Stimulated activated CD4-positive, alpha-beta T cell treated with anti-CD3 and anti-CD28 coated beads, TNF-alpha, amount 100 ng/mL, for 1 hour (primary cell): ENCODE results near the gene KLF15.

Source experiments
- DNase-seq, 3 donors: peaks; one replicate each; pipeline ENCODE4 v3.0.0-alpha.2; 2020; ENCODE audit warnings: low read depth in 3 of 3, low spot score in 1 of 3

The KLF15 gene

DNA sequence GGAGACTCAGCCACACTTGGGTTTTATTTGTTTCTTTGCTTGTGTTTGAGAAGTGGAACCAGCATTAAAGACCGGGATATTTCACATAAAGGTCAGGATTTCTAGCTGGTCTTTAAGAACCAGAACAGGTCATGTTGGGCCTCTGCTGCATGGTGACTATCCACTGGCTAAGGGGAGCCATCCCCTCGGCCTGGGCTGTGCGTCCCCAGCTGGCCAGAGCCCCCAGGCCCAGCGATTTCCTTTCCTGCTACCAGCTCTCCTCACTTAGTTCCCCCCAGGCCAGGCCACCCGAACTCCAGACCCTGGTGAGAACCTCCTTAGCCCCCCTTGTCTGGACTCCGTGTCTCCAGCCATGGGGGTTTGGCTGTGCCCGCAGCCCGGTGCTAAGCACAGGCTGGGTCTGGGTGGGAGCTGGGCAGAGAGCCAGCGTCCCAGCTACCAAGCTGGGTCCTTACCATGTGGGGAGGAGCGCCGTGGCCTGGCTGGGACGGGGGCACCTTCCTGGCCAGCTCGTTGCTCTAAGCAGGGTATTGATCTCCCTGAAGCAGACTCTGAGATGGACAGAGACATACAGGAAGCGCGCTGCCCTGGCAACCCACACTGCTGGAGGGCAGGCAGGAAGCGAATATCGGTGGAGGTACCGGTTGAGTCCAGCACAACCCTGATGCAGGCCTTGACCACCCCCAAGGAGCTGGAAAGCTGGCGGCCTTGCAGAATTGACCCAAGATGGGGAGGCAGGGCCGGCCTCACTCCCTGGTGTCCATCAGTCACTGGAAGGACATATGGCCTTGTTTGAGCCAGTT, 49.4 kb downstream of the KLF15 start:
- DNase-seq: no peak

DNA sequence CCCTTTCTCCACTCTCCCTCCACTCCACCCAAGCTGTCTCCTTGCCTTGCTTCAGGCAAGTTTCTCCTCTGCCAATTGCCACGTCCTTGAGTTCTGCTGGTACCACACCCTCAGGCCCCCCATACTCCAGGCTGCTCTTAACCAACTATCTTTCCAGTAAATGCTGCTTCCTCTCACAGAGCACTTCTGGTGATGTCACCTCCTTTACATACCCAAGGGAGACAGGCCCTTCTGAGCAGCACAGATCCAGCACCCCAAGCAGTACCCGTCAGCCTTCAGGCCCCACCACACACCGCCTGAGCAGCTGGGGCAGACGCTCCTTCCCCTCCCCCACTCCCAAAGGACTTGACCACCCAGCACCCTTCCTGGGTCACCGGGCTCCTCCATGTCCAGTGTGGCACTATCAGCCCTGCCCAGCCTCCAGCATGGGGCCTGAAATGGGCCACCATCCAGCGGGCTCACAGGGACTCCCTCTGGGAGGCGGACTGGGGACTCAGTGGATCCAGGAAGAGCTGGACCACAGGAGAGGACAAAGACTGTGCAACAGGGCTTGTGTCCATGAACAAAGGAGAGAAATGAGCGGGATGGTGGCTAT, 50.2 kb downstream of the KLF15 start:
- DNase-seq: no peak

DNA sequence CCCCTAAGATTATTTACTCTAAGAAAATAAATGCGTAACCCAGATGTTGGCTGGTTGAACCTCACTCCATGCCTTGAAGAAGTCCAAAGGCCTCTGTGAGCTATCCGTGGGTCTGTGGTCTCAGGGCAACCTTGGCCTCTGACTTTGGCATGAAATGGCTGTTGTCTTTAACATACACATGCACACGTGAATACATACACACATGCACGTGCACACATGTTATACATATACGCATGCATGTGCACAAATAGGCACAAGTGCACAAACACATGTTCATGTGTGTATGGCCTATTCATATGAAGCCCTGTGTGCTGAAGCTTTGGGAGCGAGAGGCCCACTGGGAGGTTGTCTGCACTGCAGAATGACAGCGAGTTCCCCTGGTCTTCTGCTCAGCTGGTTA, 50.8 kb downstream of the KLF15 start:
- DNase-seq: no peak

DNA sequence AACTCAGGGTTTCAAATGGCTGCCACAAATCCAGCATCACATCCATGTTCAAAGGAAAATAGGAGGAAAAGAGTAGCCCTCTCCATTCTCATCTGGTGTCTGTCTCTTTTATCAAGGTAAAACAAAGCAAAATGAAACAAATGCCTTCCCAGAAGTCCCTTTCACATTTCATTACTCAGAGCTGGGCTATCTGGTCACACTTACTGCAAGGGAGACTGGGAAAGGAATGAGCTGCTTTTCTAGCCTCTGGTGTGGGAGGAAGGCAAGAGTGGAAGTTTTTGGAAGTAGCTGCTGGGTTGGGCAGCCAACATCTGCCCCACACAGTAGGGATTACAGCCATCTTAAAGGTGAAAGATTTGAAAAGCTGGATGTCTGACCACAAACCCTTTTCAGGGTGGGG, 51.8 kb downstream of the KLF15 start:
- no peak for DNase-seq

DNA sequence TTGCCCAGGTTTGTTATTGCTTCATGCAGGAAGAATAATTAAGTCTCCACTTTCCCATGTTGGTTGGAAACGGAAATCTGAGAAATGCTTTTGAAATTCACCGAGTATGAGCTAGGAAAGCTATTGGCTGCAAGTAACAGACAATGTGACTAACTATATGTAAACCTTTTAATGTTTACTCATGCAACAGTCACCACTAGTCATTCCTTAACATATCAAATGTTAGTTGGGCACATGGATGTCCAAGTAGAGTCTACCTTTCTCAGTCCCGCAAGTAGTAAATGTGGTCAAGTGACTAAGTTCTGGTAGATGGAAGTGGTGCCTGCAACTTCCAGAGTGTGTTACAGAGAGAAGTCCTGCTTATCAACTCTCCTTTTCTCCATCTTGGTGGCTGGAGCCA, 52.5 kb downstream of the KLF15 start:
- DNase-seq: no peak

DNA sequence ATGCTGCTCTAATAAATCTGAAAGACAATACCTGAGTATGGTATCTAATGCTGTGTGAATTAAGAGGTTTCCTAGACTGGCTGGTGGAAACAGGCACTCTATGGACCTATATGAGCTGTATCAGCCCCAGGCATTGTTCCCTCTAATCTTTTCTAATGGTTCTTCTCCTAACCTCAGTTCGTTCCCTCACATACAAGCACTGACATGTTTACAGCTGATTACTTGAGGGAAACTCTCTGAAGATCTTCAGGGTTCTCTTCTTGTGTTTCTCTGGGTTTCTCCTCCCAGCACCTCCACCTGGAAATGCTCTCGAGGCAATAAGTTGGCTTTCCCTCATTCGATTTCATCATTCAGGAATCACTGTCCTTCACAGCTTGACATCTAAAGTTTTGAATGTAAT, 52.9 kb downstream of the KLF15 start:
- DNase-seq: no peak

DNA sequence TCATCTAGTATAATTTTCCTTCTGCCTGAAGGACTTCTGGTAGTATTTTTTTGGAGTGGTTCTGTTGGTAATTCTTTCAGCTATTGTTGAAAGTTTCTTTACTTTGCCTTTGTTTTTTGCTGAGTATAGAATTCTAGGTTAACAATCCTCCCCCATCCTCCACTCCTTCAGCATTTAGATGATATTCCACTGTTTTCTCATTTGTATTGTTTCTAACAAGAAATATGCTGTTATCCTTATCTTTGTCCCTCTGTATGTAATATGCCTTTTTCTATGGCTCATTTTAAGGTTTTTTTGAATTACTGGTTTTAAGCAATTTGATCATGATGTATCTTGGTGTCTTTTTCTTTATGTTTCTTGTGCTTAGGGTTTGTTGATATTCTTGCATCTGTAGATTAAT, 53.9 kb downstream of the KLF15 start:
- DNase-seq: no peak

DNA sequence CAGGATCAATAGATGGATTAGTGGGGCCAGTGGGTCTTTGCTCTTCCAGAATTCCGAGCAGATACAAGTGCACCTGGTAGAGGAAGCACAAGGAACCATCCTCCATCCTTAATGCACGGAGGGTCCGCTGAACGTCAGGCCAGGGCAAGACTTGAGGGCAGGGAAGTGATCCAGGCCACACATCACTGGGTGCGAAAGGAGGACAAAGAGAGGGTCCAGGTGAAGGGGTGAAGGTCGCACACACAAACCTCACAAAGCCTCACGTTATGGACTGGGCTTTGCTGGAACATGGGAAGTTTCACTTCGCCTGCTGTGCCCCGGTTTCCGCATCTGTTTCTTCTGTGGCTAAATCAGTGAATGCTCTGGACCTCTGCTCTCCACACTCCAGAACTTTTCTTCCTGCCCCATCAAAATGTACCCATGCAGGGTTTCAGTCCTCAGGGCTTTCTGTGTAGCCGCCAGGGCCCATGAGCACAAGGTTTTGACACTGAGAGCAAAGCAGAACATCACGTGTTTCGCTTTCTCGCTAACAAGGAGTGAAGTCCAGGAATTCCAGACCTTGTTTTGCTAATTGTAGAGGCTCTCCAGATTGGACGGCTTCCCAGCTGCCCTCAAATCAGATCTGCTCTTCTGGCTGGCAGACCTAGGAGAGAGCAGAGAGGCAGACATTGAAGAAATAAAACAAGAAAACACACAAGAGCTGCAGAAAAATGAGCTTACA, 56.3 kb downstream of the KLF15 start:
- no peak for DNase-seq

DNA sequence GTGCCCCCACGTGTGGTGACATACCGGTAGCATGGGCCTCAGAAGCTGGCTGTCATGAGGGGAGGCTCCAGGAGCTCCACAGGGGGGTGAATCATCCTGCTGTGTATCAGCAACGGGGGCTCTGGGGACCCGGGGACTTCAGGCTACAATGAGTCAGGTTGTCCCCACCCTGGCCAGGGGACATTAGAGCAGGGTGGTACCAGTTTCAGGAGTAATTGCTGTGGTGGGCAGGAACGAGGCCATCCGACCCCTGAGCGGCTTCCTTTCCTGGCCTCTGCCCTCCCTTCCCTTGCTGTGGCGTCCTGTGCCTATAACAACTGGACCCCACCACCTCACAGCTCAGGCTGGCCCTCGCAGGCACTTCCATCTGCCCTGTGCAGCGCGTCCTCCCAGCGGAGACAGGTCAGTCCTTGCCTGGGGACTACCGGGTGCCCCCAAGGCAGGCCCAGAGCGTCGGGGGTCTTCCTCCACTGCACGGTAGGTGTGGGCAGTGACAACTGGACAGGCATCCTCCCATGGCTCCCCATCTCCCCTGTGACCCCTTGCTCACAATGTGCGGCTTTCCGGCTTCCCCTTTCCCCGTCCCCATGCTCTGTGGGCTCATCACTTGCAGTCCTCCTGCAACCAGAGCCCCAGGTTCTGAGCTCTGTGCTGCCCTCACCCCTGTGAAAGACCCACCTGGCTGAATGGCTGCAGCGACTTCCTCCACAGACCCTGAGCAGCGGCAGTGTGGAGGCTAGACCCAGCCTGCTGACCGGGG, 57.0 kb downstream of the KLF15 start:
- DNase-seq: no peak

DNA sequence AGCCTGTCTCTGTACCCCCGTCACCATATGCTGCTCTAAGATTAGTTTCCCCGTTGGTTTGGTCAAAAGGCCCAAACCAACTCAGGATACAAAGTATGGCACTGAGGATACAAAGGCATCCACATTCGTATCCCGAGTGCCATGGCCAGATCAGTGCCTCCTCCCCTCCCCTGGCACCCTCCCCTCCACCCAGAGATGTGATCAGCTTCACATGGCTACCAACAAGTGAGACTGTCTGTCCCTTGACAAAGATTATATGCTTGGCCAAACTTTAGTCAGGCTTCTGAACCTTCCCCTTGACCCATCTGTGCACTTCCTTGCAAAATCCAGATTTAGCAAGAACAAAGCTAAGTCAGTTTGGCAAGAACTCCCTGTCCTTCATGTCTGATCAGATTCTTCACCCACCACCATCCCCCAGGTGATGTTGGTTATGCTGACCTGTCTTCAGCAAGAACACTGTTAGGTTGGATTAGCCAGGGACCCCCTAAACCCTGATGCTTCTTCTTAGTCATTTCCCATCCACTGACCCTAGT, 61.7 kb downstream of the KLF15 start:
- DNase-seq: no peak

DNA sequence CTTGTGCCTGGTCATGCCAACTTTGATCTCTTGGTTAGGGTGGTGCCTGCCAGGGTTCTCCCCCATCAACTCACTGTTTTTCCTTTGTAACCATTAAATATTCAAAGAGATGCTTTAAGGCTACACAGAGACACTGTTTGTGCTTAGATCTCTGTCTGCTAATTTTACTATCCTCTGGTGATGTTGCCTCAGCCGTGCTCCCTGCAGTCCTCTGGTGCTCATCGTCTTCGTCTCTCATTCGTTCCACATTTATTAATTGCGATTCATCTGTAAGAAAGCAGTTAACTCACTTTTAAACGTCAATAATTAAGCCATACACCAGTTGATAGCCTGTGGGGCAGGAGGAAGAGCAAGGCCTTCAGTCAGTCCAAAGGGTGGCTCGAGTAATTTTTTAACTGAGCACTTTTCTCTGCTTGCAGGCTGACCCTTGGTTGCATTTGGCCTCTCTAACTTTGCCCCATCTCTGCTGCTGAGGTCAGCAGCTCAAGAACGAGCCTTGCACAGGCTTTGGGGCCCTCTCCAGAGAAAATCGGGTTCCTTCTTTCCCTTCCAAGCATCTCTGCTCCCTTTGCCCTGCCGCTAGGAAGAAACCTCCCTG, 62.9 kb downstream of the KLF15 start:
- DNase-seq: no peak

DNA sequence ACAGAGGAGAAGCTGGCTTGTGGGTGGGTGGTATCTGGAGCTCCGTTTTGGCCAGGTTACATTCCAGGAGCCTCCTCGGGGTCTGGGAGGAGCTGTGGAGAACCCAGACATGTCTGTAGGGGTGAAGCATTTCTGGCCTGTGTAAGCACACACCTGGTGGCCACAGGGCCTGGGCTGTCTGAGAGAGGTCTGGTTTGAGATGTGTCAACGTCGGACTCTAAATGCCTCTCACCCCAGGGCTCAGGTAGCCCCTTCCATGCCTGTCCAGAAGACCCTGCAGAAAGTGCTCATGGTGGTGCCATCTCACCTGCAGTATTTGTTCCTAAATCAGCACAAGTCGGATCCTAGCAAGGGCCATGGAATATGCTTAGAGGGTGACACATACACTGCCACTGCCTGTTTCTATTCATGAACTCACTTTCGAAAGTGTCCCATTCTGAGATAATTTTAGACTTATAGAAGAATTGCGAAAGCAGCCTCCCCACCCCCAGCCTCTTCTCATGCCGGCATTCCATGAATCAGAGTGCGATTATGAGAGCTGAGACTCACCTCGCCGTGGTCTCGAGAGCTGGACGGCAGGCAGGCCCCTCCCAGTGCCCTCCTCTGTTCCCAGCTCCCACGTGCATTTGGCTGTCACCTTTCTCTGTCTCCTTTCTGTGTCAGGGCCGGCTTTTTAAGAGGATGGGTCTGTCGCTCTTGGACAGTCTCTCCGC, 63.7 kb downstream of the KLF15 start:
- DNase-seq: no peak
